Choroid plexus epithelial cell (primary cell): ENCODE results near the gene PCA3.
A peak's percentile ranks its signal among the peaks of the same experiment; 100 is the strongest.

Source experiments
- DNase-seq: peaks from one replicate; pipeline ENCODE4 v3.0.0-alpha.2; 2010; ENCODE audit warnings: low read depth
- H3K4me3 ChIP-seq: 2 replicates; pipeline ENCODE4 v1.5.1; 2011; ENCODE audit warnings: low read depth, mild to moderate bottlenecking, control low read depth, low read length, moderate library complexity
- CTCF ChIP-seq: conservative IDR thresholded peaks from 2 replicates; pipeline ENCODE4 v1.5.1; 2011; ENCODE audit warnings: low read depth, mild to moderate bottlenecking, control low read depth, inconsistent platforms, low read length, moderate library complexity

The PCA3 gene

GRCh38 chr9:76817489-76817888 lies 53.3 kb downstream of the PCA3 start:
- TF ChIP-seq CTCF = no peak
- DNase-seq = peak; percentile 81
- no peak overlapping the region for H3K4me3 ChIP-seq

GRCh38 chr9:76818271-76818670 lies 54.0 kb downstream of the PCA3 start:
- DNase-seq = peak; percentile 96
- no peak for TF ChIP-seq CTCF
- no peak overlapping the region for H3K4me3 ChIP-seq

GRCh38 chr9:76820431-76820830 lies 56.2 kb downstream of the PCA3 start:
- DNase-seq = no peak
- TF ChIP-seq CTCF = no peak
- H3K4me3 ChIP-seq = no peak overlapping the region

- H3K4me3 ChIP-seq = no peak overlapping the region
- TF ChIP-seq CTCF = no peak
- no peak for DNase-seq
Observed at GRCh38 chr9:76827296-76828080, 63.2 kb downstream of the PCA3 start.

- no peak overlapping the region for H3K4me3 ChIP-seq
- TF ChIP-seq CTCF = no peak
- DNase-seq = no peak
Observed at GRCh38 chr9:76828447-76828846, 64.2 kb downstream of the PCA3 start.

GRCh38 chr9:76835571-76836283 lies 71.5 kb downstream of the PCA3 start:
- no peak for TF ChIP-seq CTCF
- H3K4me3 ChIP-seq = no peak overlapping the region
- DNase-seq = peak; percentile 64
